Right lobe of liver (tissue), 4 donors: Measurements from ENCODE around the gene SIPA1.

Source experiments
- POLR2A ChIP-seq: fragments of 450-650 bp; IDR thresholded peaks from one replicate; pipeline ENCODE4 v1.6.1; 2017; ENCODE audit warnings: antibody characterized with exemption, mild to moderate bottlenecking
- TF ChIP-seq, protein P1 (sequence below), 4 donors: fragments of 200-600 bp in 3 of 4; fragments of 450-650 bp in 1 of 4; IDR thresholded peaks; one replicate each; pipeline versions ENCODE4 v1.5.1 to v1.8.0; 2016 to 2022; ENCODE audit warnings: antibody characterized with exemption in 4 of 4, mild to moderate bottlenecking in 2 of 4
- donor health status: DM: no; HTN: no; CAD: no.
- donor health status: DM: no; HTN: no; CAD: no.
- donor health status: DM: no; HTN: yes; CAD: no.

DNA sequence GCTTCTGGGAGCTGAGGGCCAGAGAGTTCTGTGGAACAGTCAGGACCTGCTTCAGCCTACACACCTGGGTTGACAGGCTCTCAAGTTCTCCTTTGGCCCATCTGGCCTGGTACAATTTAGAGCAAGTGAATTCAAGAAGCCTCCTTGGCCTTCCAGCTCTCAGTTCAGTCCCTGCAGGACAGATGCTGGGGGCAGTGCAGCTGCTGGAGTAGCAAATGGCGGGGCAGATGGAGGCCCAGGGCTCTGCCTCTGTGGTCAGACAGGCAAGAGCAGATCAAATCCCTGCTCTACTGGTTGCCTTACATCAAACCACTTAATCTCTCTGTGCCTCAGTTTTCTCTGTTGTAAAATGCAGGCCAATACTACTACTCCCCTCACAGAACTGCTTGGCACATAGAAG is 33.6 kb upstream of the SIPA1 start:
- TF ChIP-seq, protein P1, sequence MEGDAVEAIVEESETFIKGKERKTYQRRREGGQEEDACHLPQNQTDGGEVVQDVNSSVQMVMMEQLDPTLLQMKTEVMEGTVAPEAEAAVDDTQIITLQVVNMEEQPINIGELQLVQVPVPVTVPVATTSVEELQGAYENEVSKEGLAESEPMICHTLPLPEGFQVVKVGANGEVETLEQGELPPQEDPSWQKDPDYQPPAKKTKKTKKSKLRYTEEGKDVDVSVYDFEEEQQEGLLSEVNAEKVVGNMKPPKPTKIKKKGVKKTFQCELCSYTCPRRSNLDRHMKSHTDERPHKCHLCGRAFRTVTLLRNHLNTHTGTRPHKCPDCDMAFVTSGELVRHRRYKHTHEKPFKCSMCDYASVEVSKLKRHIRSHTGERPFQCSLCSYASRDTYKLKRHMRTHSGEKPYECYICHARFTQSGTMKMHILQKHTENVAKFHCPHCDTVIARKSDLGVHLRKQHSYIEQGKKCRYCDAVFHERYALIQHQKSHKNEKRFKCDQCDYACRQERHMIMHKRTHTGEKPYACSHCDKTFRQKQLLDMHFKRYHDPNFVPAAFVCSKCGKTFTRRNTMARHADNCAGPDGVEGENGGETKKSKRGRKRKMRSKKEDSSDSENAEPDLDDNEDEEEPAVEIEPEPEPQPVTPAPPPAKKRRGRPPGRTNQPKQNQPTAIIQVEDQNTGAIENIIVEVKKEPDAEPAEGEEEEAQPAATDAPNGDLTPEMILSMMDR (IDR thresholded peaks at IDR 0.05) = no peak
- no peak for TF ChIP-seq POLR2A
